HG03469 (cell line): ENCODE data around the gene WDR87.
A peak's percentile ranks its signal among the peaks of the same experiment; 100 is the strongest.
"Not testable (repeated sequence)": the region's sequence is repeated elsewhere in the genome, so short reads cannot be mapped to it uniquely, and the experiment has no call there.

Source experiments
- ATAC-seq: cut with Tn5 transposase; IDR thresholded peaks from one replicate; pipeline ENCODE4 v1.9.1; 2021; ENCODE audit warnings: mild to moderate bottlenecking, moderate library complexity, moderate number of reproducible peaks; ENCODE audit not compliant: unreplicated experiment

The WDR87 gene

GRCh38 chr19:37931881-37932655 is 25.7 kb upstream of the WDR87 start:
- no peak for ATAC-seq

GRCh38 chr19:37930416-37930815 is 24.0 kb upstream of the WDR87 start:
- no peak for ATAC-seq

GRCh38 chr19:37929355-37929923 is 23.0 kb upstream of the WDR87 start:
- no peak for ATAC-seq

GRCh38 chr19:37928527-37929286 is 22.3 kb upstream of the WDR87 start:
- peak; percentile 45 for ATAC-seq

- no peak for ATAC-seq
Observed at GRCh38 chr19:37926711-37927110, 20.3 kb upstream of the WDR87 start.

GRCh38 chr19:37926255-37926654 is 19.9 kb upstream of the WDR87 start:
- ATAC-seq, result no peak

GRCh38 chr19:37925212-37925611 is 18.8 kb upstream of the WDR87 start:
- ATAC-seq, result no peak

- not testable (repeated sequence) for ATAC-seq
Observed at GRCh38 chr19:37924573-37924972, 18.2 kb upstream of the WDR87 start.

- ATAC-seq, result no peak
Observed at GRCh38 chr19:37920591-37921450, 14.4 kb upstream of the WDR87 start.

- ATAC-seq, result no peak
Observed at GRCh38 chr19:37914908-37915307, 8.5 kb upstream of the WDR87 start.

GRCh38 chr19:37909661-37910199 is 3.3 kb upstream of the WDR87 start:
- no peak for ATAC-seq

GRCh38 chr19:37907735-37908455 is 1.5 kb upstream of the WDR87 start:
- no peak for ATAC-seq

GRCh38 chr19:37906869-37907734 is 708 bp upstream of the WDR87 start, which contains the start of gene SIPA1L3:
Gene SIPA1L3, plus strand, starts transcription at chr19:37907208. Its CDS starts 174,358 bp downstream, at chr19:38081566.
- peak; percentile 65 for ATAC-seq

GRCh38 chr19:37903096-37903495 is 3.3 kb downstream of the WDR87 start:
- no peak for ATAC-seq

GRCh38 chr19:37902668-37903067 is 3.7 kb downstream of the WDR87 start:
- ATAC-seq, result no peak

- ATAC-seq, result no peak
Observed at GRCh38 chr19:37899966-37900365, 6.4 kb downstream of the WDR87 start.

- ATAC-seq, result no peak
Observed at GRCh38 chr19:37899453-37899852, 6.9 kb downstream of the WDR87 start.

- ATAC-seq, result no peak
Observed at GRCh38 chr19:37896180-37896579, 10.2 kb downstream of the WDR87 start.
